Superior temporal gyrus (tissue), 1 donor: ENCODE data around the gene C20orf202.

ENCODE experiments used
- DNase-seq: peaks from one replicate; pipeline ENCODE4 v3.0.0-alpha.2; 2016; ENCODE audit errors: extremely low spot score

Gene C20orf202

DNA sequence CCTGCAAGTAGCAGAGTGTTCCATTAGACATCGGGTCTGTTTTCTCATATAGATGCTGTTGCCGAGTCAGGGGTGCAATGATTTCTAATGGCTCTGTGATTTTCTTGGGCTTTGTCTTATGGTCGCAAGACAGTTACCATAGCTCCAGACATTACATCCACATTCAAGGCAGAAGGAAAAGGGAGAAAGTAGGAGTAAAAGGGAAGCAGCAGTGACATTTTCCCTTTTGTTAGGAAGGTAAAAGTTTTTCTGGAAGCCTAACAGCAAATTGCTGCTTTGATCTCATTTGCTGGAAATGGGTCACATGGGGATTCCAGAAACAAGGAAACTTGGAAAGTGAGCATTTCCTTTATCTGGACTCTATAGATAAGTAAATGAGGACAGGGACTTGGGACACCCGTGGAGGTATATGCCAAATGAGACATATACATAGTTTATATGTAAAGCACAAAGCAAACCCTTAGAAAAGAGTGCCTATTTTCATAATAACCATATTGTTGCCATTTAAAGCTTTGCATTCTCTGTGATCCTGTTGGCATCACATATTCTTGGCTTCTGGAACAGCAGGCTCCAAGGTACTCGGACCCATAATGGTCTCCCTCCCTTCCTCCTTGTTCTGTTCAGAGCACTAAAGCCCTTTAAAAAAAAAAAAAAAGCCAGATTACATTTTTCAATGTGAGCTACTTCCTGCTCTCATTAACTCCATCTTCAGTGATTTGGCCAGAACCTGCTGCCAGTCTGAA is at the start of gene C20orf202:
Gene C20orf202, plus strand, starts transcription at position 693 of the 743 bp plus-strand sequence. CDS start 132 bp downstream, outside the sequence.
- DNase-seq: no peak

DNA sequence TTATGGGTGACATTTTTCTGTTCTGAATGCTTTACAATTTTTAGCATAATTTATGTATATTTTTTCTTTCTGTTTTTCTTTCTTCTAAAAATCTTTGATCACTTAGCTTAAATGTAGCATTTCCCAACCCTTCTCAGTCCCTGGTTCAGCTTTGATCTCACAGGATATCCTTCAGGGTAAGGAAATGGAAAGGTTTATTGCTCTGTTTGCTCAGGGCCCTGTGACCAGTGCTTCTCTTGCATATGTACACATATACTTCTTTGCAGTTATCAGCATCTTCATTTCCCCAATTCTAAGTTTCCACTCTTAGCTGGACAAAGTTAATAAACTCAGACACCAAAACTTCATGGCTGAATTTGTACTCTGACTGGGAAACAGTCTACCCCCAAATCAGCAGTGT is 49.0 kb upstream of the C20orf202 start:
- no peak for DNase-seq

- no peak for DNase-seq
Observed at GRCh38 chr20:1154691-1155090, 48.6 kb upstream of the C20orf202 start.

DNA sequence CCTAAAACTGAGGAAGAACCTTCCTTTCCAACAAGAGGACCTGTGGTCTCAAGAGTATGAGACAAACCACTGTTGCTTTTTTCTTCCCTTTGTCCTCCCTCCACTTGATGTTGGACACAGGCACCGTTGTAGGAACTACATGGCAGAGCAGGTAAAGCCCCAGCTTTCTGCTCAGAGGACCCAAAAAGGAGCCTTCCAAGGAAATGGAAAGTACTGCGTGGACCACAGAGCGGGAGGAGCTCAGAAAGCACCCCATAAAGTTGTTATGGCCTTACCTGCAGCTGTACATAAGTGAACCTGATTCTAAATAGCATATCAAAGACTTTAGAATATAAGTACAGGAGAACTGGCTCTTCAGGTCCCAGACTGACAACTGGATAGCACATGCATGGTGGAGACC is 47.9 kb upstream of the C20orf202 start:
- DNase-seq: no peak

- DNase-seq: no peak
Observed at GRCh38 chr20:1160496-1160895, 42.8 kb upstream of the C20orf202 start.

- no peak for DNase-seq
Observed at GRCh38 chr20:1160991-1161390, 42.3 kb upstream of the C20orf202 start.

DNA sequence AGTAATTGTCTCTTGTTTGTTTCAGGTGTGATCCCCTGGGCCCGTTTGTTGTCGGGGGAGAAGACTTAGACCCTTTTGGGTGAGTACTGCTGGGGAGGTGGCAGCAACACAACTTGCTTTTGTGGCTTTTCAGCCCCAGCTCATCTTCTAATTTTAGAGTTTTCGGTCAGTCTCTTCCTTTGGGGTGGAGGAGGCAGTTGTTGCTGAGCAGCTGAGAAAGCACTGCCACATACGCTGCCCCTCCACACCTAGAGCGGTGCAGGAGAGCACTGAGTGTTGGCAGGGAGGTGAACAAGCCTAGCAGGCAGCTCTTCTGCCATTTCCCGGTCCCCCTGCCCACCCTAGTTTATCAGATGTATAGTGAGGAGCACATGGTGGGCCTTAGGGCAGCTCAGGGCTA is 40.1 kb upstream of the C20orf202 start:
- DNase-seq: no peak

DNA sequence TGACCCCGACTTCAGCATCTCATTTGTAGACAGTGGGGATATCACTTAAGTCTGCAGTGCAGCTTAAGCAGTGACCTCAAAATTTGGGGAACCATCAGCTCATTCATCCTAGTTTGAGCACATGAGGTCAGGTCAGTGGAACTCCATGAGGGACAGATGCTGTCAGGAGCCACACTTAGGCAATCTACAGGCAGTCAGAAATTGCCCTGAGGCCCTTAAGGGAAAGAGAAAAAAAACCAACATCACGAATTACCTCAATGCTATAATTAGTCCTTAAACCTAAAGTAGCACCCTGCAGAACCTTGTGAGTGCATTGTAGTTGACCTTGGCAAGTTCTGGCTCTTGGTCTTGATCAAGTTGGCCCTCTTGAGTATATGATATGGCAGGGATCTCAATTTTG is 39.6 kb upstream of the C20orf202 start:
- DNase-seq: no peak

DNA sequence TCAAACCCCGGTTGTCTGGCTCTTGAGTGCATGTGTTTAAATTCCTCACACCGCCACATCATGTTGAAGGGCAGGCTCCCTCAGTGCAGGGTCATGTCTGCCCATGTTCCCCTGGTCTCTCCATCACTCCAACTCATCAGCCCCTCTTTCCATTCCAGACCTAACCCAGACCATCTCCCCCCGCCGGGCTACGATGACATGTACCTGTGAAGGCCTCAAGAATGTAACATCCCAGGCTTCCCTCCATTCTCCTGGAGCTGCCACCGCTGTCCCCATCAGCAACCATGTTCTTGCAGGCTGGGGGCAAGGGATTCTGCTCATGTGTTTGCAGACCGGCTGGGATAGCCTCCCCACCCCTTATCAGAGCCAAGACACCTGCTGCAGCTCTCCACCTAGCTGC is 38.4 kb upstream of the C20orf202 start:
- DNase-seq: no peak

- no peak for DNase-seq
Observed at GRCh38 chr20:1165521-1165920, 37.7 kb upstream of the C20orf202 start.

DNA sequence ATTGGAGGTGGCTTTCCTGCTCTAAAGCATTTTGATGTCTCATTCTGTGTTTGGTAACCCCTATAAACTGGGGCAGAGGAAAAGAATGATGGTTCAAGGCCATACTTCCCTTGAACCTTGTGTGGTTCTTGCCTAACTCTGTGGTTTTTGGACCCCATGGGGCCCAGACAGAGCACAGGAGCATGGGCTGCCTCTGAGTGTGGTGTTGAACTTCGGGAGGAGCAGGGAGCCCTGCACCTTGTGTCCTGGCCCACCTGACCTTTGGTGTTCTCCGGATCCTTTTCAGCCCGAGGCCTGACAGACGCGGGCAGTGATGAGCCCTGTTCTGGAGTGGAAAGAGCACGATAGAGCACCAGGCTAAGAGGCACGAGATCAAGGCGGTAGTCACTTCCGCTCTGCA is 37.3 kb upstream of the C20orf202 start:
- DNase-seq: no peak

- DNase-seq: no peak
Observed at GRCh38 chr20:1166948-1167720, 36.1 kb upstream of the C20orf202 start.

GRCh38 chr20:1169224-1169623 is 34.0 kb upstream of the C20orf202 start:
- DNase-seq: no peak

GRCh38 chr20:1171461-1172093 is 31.7 kb upstream of the C20orf202 start:
- no peak for DNase-seq

- no peak for DNase-seq
Observed at GRCh38 chr20:1173698-1174097, 29.6 kb upstream of the C20orf202 start.

GRCh38 chr20:1174787-1175186 is 28.5 kb upstream of the C20orf202 start:
- DNase-seq: no peak

DNA sequence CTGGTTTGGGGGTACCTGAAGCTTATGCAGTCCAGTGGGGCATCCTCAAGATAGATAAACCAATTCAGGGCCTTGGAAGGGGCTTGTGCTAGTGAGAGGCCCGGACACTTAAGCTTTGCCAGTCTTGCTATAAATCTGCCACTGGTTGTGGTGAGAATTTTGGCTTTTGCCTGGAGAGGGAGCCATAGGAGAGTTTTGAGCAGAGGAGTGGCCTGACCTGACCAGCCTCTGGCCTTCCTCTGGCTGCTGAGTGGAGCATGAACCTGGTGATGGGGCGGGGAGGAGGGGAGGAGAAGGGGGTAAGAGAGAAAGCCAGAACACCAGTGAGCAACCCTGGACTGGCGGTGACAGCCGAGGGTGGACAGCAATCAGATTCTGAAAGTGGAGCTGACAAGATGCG is 25.6 kb upstream of the C20orf202 start:
- DNase-seq: no peak

GRCh38 chr20:1178103-1178502 is 25.2 kb upstream of the C20orf202 start:
- DNase-seq: no peak

- no peak for DNase-seq
Observed at GRCh38 chr20:1178623-1179022, 24.6 kb upstream of the C20orf202 start.

DNA sequence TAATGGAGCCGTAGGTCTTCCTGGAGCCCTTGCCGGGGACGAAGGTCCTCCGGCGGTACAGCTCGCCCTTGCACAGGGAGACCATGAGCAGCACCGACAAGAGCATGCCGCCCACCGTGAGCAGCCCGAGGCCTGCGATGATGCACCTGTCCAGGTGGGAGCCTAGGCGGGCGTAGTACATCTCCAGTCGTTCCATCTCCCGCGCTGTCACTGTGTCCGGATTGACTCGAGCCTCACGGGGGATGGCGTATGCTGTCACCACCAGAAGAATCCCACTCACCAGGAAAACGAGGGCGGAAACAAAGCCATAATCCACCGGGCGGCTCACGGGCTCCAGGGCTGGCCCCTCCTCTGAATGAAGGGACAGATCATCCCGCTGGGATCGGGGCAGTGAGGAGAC is 22.3 kb upstream of the C20orf202 start:
- DNase-seq: no peak

DNA sequence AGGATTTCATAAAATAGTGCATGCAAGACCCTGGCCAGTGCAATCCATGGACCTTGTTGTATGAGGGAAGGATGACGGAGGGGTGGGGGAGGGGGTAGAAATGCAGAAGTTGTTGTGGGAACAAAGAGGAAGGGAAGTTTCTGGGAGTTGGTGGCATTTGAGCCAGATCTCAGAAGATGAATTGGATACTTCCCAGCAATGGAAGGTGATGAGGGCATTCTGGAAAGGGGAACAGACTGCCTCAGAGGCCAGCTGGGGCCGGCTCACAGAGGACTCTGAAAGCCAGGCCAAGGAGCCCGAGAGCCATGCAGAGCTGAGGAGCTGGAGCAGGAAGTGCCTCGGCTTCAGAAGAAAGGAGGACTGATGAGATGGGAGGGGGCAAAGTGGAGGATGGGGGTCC is 21.1 kb upstream of the C20orf202 start:
- no peak for DNase-seq

DNA sequence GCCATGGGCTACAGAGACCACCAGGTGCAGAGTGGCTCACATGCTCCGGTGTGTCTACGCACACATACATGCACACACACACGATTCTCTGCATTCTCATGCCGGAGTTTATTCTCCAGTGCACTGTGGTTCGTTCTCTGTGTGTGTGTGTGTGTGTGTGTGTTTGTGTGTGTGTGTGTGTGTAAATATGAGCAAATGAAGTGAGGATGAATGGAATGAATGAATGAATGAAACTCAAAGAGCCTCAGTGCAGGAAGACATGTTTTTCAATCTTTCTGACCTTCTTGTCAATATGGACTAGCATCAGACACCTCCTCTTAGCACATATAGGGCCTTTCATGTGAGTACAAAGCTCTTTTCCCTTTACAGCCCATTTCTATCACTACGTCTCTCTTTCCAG is 20.1 kb upstream of the C20orf202 start:
- no peak for DNase-seq

DNA sequence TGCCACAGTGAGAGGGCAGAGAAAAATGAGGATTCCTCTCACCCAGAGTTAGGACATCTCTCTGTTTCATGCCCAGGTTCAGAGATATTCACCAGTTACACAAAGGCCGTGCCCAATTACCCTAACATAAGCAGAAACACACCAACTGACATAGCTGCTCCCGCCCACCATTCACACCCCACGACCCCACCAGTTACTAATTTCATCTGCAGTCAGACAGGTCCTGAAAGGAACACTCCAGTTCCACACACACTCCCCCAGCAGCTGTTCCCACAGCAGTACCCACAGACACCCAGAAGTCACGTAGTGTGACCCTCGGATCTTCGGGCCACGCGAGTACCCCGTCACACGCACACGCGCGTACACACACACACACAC is 19.0 kb upstream of the C20orf202 start:
- no peak for DNase-seq
